ENCODE measurements around the gene ZNF366. TPM values are rescaled to one million over a fixed set of nuclear protein-coding genes. Genes with fewer than 3 reads are reported as not detected.

Gene ZNF366
- total RNA-seq, 4 donors from 2014 or later: 1.3 to 14.7 (median 3.0) TPM

- DNase-seq: no peak
- no peaks in the 10 kb centered on the region for H3K36me3 ChIP-seq
- no peaks in the 10 kb centered on the region for H3K27me3 ChIP-seq
- H3K4me3 ChIP-seq (replicated peaks in 1 of 3): no peak overlapping the region
- intact Hi-C loops (cut with DNase I): no loop called here
- WGBS, 2 donors: 66 to 67% methylated on average over 2 of the region's 2 CpGs
- no peaks in the 10 kb centered on the region for H3K9me3 ChIP-seq
- TF ChIP-seq POLR2A (IDR thresholded peaks at IDR 0.05): no peak
- no peak for TF ChIP-seq CTCF (IDR thresholded peaks at IDR 0.05)
- H3K4me1 ChIP-seq: no peaks in the 10 kb centered on the region
- H3K27ac ChIP-seq: no peak overlapping the region
Observed at GRCh38 chr5:72465066-72465465, 42.1 kb downstream of the ZNF366 start.

GRCh38 chr5:72464071-72464470 is 43.1 kb downstream of the ZNF366 start:
- Histone ChIP-seq H3K4me1 (peaks cover 7 to 9% of the 10 kb centered on the region in 2 donors), H3K27ac (no peak overlapping the region), H3K4me3 (replicated peaks in 1 of 3) (no peak overlapping the region), H3K27me3 (no peaks in the 10 kb centered on the region), H3K36me3 (no peaks in the 10 kb centered on the region), H3K9me3 (no peaks in the 10 kb centered on the region)
- intact Hi-C loops (cut with DNase I): no loop called here
- WGBS, 2 donors: 68 to 69% methylated on average over 6 of the region's 6 CpGs
- DNase-seq: no peak
- TF ChIP-seq CTCF (IDR thresholded peaks at IDR 0.05) (no peak), POLR2A (IDR thresholded peaks at IDR 0.05) (no peak)

- H3K9me3 ChIP-seq: no peaks in the 10 kb centered on the region
- TF ChIP-seq POLR2A (IDR thresholded peaks at IDR 0.05): no peak
- 71 to 74% methylated on average over 6 of the region's 6 CpGs for WGBS, 2 donors
- no peaks in the 10 kb centered on the region for H3K27me3 ChIP-seq
- no peak overlapping the region for H3K27ac ChIP-seq
- H3K4me3 ChIP-seq (replicated peaks in 1 of 3): no peak overlapping the region
- no peaks in the 10 kb centered on the region for H3K36me3 ChIP-seq
- DNase-seq: no peak
- peaks cover 12 to 14% of the 10 kb centered on the region in 2 donors for H3K4me1 ChIP-seq
- intact Hi-C loops (cut with DNase I): no loop called here
Observed at GRCh38 chr5:72463449-72464052, 43.7 kb downstream of the ZNF366 start.

GRCh38 chr5:72460413-72460812 is 46.8 kb downstream of the ZNF366 start:
- TF ChIP-seq POLR2A (IDR thresholded peaks at IDR 0.05) (no peak), CTCF (IDR thresholded peaks at IDR 0.05) (no peak)
- no peak overlapping the region for H3K4me3 ChIP-seq (replicated peaks in 1 of 3)
- no peak overlapping the region for H3K27ac ChIP-seq
- peaks cover 16 to 22% of the 10 kb centered on the region in 2 donors for H3K4me1 ChIP-seq
- DNase-seq: no peak
- intact Hi-C loops (cut with DNase I): no loop called here
- WGBS, 2 donors: 98 to 99% methylated on average over 14 to 27 of the region's 27 CpGs
- H3K36me3 ChIP-seq: no peaks in the 10 kb centered on the region
- H3K27me3 ChIP-seq: no peaks in the 10 kb centered on the region
- H3K9me3 ChIP-seq: no peaks in the 10 kb centered on the region

GRCh38 chr5:72459913-72460312 is 47.3 kb downstream of the ZNF366 start:
- Histone ChIP-seq H3K9me3 (no peaks in the 10 kb centered on the region), H3K4me3 (replicated peaks in 1 of 3) (no peak overlapping the region), H3K36me3 (no peaks in the 10 kb centered on the region), H3K4me1 (peaks cover 16 to 27% of the 10 kb centered on the region in 2 donors), H3K27ac (peak overlapping the region in 2 of 3 donors; percentile 62 to 66), H3K27me3 (no peaks in the 10 kb centered on the region)
- no peak for DNase-seq
- TF ChIP-seq CTCF (IDR thresholded peaks at IDR 0.05) (no peak), POLR2A (IDR thresholded peaks at IDR 0.05) (no peak)
- 81 to 86% methylated on average over 10 to 18 of the region's 18 CpGs for WGBS, 2 donors
- intact Hi-C loops (cut with DNase I): no loop called here
